Panc1 (cell line): ENCODE measurements around the gene ABCA7. TPM values are rescaled to one million over a fixed set of nuclear protein-coding genes. Genes with fewer than 3 reads are reported as not detected.

Experiments
- ATAC-seq: fragments of 200-7000 bp; cut with Tn5 transposase; 2 replicates; pipeline ENCODE4 v1.9.1; 2020; ENCODE audit warnings: mild to moderate bottlenecking, moderate library complexity
- BruUV-seq: library from RNA; stranded (reverse); fragments of 400-500 nt; replicated peaks from 2 replicates; lab custom pipeline; 2021; lab: Mats Ljungman, UMichigan
- CTCF ChIA-PET: fragments of 300-600 bp; sonication (Branson Sonifier 250); formaldehyde crosslinking; loops from one replicate; lab custom pipeline; 2022; ENCODE audit warnings: antibody characterized with exemption; lab: Charles Lee
- POLR2A ChIA-PET: fragments of 300-600 bp; sonication (Branson Sonifier 250); formaldehyde crosslinking; loops from one replicate; lab custom pipeline; 2022; ENCODE audit warnings: antibody characterized with exemption; lab: Charles Lee
- DNase-seq: peaks from one replicate; pipeline ENCODE4 v3.0.0-alpha.2; 2010; ENCODE audit warnings: low read depth, low spot score
- H3K27ac ChIP-seq: 2 replicates; pipeline ENCODE4 v1.5.1; 2011; ENCODE audit warnings: mild to moderate bottlenecking, low read length, inconsistent platforms
- H3K27me3 ChIP-seq: fragments of 200-500 bp; sonication (Bioruptor generic); 2 replicates; pipeline ENCODE4 v1.6.0; 2014; ENCODE audit warnings: low read length, inconsistent platforms; ENCODE audit not compliant: control insufficient read depth, insufficient read depth
- H3K36me3 ChIP-seq: fragments of 200-500 bp; sonication (Bioruptor generic); 2 replicates; pipeline ENCODE4 v1.5.1; 2014; ENCODE audit warnings: inconsistent platforms, mild to moderate bottlenecking, low read length, moderate library complexity; ENCODE audit not compliant: control insufficient read depth, insufficient read depth
- H3K4me1 ChIP-seq: 2 replicates; pipeline ENCODE4 v1.5.1; 2011; ENCODE audit warnings: inconsistent platforms, mild to moderate bottlenecking, low read length, moderate library complexity; ENCODE audit not compliant: control insufficient read depth, insufficient read depth
- H3K4me3 ChIP-seq, 2 experiments: 2 replicates each; pipeline ENCODE4 v1.5.1; 2011 to 2012; ENCODE audit warnings: low read depth in 2 of 2, low read length in 2 of 2, mild to moderate bottlenecking in 2 of 2, inconsistent platforms in 1 of 2, moderate library complexity in 1 of 2
- H3K9me3 ChIP-seq: fragments of 200-500 bp; sonication (Bioruptor generic); 2 replicates; pipeline ENCODE4 v1.5.1; 2014; ENCODE audit warnings: low read depth, mild to moderate bottlenecking, inconsistent platforms, low read length, moderate library complexity; ENCODE audit not compliant: control insufficient read depth, insufficient read depth
- CTCF ChIP-seq: fragments of 450-650 bp; IDR thresholded peaks from 2 replicates; pipeline ENCODE4 v1.5.1; 2017; ENCODE audit warnings: mild to moderate bottlenecking
- POLR2AphosphoS5 ChIP-seq: IDR thresholded peaks from 2 replicates; pipeline ENCODE4 v1.6.1; 2012; ENCODE audit warnings: mild to moderate bottlenecking, low read depth, low read length, moderate library complexity
- REST ChIP-seq, 2 experiments: IDR thresholded peaks; 2 replicates each; pipeline ENCODE4 v1.6.1; 2011 to 2012; ENCODE audit warnings: low read depth in 2 of 2, control low read depth in 1 of 2, low read length in 1 of 2, mild to moderate bottlenecking in 1 of 2, moderate library complexity in 1 of 2; ENCODE audit not compliant: insufficient read depth in 1 of 2
- SIN3A ChIP-seq: IDR thresholded peaks from 2 replicates; pipeline ENCODE4 v1.6.1; 2012; ENCODE audit warnings: low read depth, mild to moderate bottlenecking, low read length, moderate library complexity, borderline replicate concordance; ENCODE audit not compliant: insufficient read depth
- TCF7L2 ChIP-seq: IDR thresholded peaks from 2 replicates; pipeline ENCODE4 v1.6.1; 2011; ENCODE audit warnings: mild to moderate bottlenecking, low read depth, low read length, inconsistent platforms
- in situ Hi-C: cut with HindIII; loops from 2 replicates; pipeline ENCODE4 v1.10.0; 2016; ENCODE audit warnings: low sequenced_read_pairs, low pct_unique_long_range_greater_than_20kb
- intact Hi-C: fragments of 100-400 bp; cut with micrococcal nuclease; formaldehyde crosslinking; loops from one replicate; pipeline ENCODE4 v1.10.0; 2022; ENCODE audit not compliant: unreplicated experiment
- total RNA-seq: library from RNA; stranded (reverse); gene quantifications from one replicate; pipeline ENCODE4 v1.2.1, GENCODE V29; 2021; ENCODE audit not compliant: unreplicated experiment

The ABCA7 gene
- total RNA-seq, 1 experiment from 2014 or later: 47.5 TPM

- DNase-seq: no peak
Observed at GRCh38 chr19:1079566-1080111, 39.7 kb downstream of the ABCA7 start.

More at GRCh38 chr19:1079566-1080111, 39.7 kb downstream of the ABCA7 start:
- no peak for ATAC-seq
- no peaks in the 10 kb centered on the region for H3K27me3 ChIP-seq
- no peaks in the 10 kb centered on the region for H3K9me3 ChIP-seq
- H3K36me3 ChIP-seq: no peaks in the 10 kb centered on the region
- intact Hi-C loops (no loop called here), in situ Hi-C loops (no loop called here)
- ChIA-PET CTCF (no interaction called here), POLR2A (interaction anchor here (0.6 kb wide), 1 partner anchor 89 kb away, joined by 8 read pairs; no protein-coding TSS in a partner anchor)
- H3K4me1 ChIP-seq: peaks cover 4% of the 10 kb centered on the region
- no peak overlapping the region for H3K27ac ChIP-seq
- no TSS peak for BruUV-seq
- H3K4me3 ChIP-seq: no peak overlapping the region
- no peak for TF ChIP-seq SIN3A
- no peak for TF ChIP-seq CTCF
- TF ChIP-seq POLR2AphosphoS5: no peak
- TF ChIP-seq TCF7L2: no peak
- TF ChIP-seq REST (IDR thresholded peaks at IDR 0.05; ENCODE audit: insufficient read depth in 1 of 2, low read depth in 2 of 2, low read length in 1 of 2): no peak
